Spleen (tissue), 11 donors: Measurements from ENCODE around the gene MARCHF9. TPM values are rescaled to one million over a fixed set of nuclear protein-coding genes. Genes with fewer than 3 reads are reported as not detected.

ENCODE experiments used
- DNase-seq: peaks from one replicate; pipeline ENCODE4 v3.0.0-alpha.2; 2020
- H3K27ac ChIP-seq, 8 donors: fragments of 200-600 bp; sonication (generic) in 7 of 8; 1 replicate in 4 of 8; 2 replicates in 4 of 8; pipeline versions ENCODE4 v1.5.0 to v1.8.0; 2016 to 2021; ENCODE audit warnings: inconsistent platforms in 4 of 8, mild to moderate bottlenecking in 4 of 8, moderate library complexity in 1 of 8
- H3K27me3 ChIP-seq, 7 donors: fragments of 200-600 bp; sonication (generic) in 6 of 7; replicated peaks in 1 of 7; 1 replicate in 4 of 7; 2 replicates in 3 of 7; pipeline versions ENCODE4 v1.5.0 to v1.8.0; 2016 to 2021; ENCODE audit warnings: inconsistent platforms in 3 of 7, mild to moderate bottlenecking in 1 of 7
- H3K36me3 ChIP-seq, 6 donors: fragments of 200-600 bp; sonication (generic) in 5 of 6; 1 replicate in 4 of 6; 2 replicates in 2 of 6; pipeline versions ENCODE4 v1.5.0 to v1.8.0; 2016 to 2021; ENCODE audit warnings: inconsistent platforms in 2 of 6
- H3K4me1 ChIP-seq, 6 donors: fragments of 200-600 bp; sonication (generic) in 5 of 6; 1 replicate in 3 of 6; 2 replicates in 3 of 6; pipeline versions ENCODE4 v1.5.0 to v1.8.0; 2016 to 2021; ENCODE audit warnings: inconsistent platforms in 3 of 6
- H3K4me3 ChIP-seq, 8 donors: fragments of 200-600 bp; sonication (generic) in 7 of 8; 1 replicate in 4 of 8; 2 replicates in 4 of 8; pipeline versions ENCODE4 v1.5.0 to v1.8.0; 2016 to 2021; ENCODE audit warnings: inconsistent platforms in 4 of 8, mild to moderate bottlenecking in 4 of 8, moderate library complexity in 2 of 8
- H3K9me3 ChIP-seq, 8 donors: fragments of 200-600 bp; sonication (generic) in 7 of 8; 1 replicate in 4 of 8; 2 replicates in 4 of 8; pipeline versions ENCODE4 v1.5.0 to v1.8.0; 2016 to 2021; ENCODE audit warnings: inconsistent platforms in 4 of 8
- CTCF ChIP-seq, 11 experiments: fragments of 200-600 bp in 7 of 11; fragments of 450-650 bp in 4 of 11; sonication (generic) in 4 of 11; IDR thresholded peaks in 8 of 11; conservative IDR thresholded peaks in 3 of 11; 1 replicate in 7 of 11; 2 replicates in 4 of 11; pipeline versions ENCODE4 v1.4.0 to v1.8.0; 2016 to 2021; ENCODE audit warnings: antibody characterized with exemption in 11 of 11, inconsistent platforms in 4 of 11, mild to moderate bottlenecking in 1 of 11
- POLR2A ChIP-seq, 3 donors: fragments of 450-650 bp; IDR thresholded peaks; one replicate each; pipeline ENCODE4 v1.5.1; 2017; ENCODE audit warnings: antibody characterized with exemption in 3 of 3, mild to moderate bottlenecking in 1 of 3
- POLR2AphosphoS5 ChIP-seq, 3 donors: sonication (generic); formaldehyde crosslinking; IDR thresholded peaks; one replicate each; pipeline ENCODE4 v1.5.1; 2017; ENCODE audit warnings: antibody characterized with exemption in 3 of 3
- WGBS, 5 donors: extraction: QIAGEN DNeasy Blood & Tissue Kit in 3 of 5; methylation state at CpG; one replicate each; pipeline versions ENCODE4 v1.1.5 to v1.1.7; 2013 to 2018; 5-methylcytosine and 5-hydroxymethylcytosine counted together
- intact Hi-C: fragments of 100-400 bp; cut with DNase I; formaldehyde crosslinking; loops from one replicate; pipeline ENCODE4 v1.15.0; 2023; ENCODE audit warnings: low total_unique reads
- polyA plus RNA-seq, 3 donors: library from polyadenylated mRNA; stranded (reverse); fragments of 200-250 nt; gene quantifications; one replicate each; pipeline ENCODE4 v1.2.1, GENCODE V29; 2013
- total RNA-seq, 7 donors: library from RNA; depleted of rRNA in 3 of 7; stranded (reverse); fragments of >200 nt in 3 of 7; fragmentation: NEBNext Ultra II Directional in 4 of 7; extraction: Animal tissue kit (Norgen Biotek cat#: 25700) in 4 of 7; gene quantifications; one replicate each; pipeline versions ENCODE4 v1.1.0 to v1.2.1, GENCODE V29; 2016 to 2021
- donor health status: healthy with polysubstance abuse.
- donor health status: DM: no; HTN: no; CAD: no; lungs with moderate emphysema.
- donor health status: DM: no; HTN: no; CAD: no.
- donor health status: Bipolar disorder and iron deficiency.
- donor health status: healthy.
- donor health status: DM: no; HTN: no; CAD: no.
- donor health status: DM: yes; HTN: yes; CAD: no.

Gene MARCHF9
- total and polyA plus RNA-seq, 10 donors = 17.2 to 49.0 (median 27.1) TPM

GRCh38 chr12:57756406-57757341 is 1.8 kb downstream of the MARCHF9 start:
- DNase-seq = peak; percentile 92
- H3K4me3 ChIP-seq = peak overlapping the region in 7 of 8 donors; percentile 58 to 95 (median 72)
- intact Hi-C loops = no loop called here

GRCh38 chr12:57757771-57758170 is 2.9 kb downstream of the MARCHF9 start:
- no peak for TF ChIP-seq CTCF (IDR thresholded peaks at IDR 0.05 in 8 of 11, conservative IDR thresholded peaks at IDR 0.05 in 3 of 11)
- TF ChIP-seq POLR2AphosphoS5 (IDR thresholded peaks at IDR 0.05) = no peak
- TF ChIP-seq POLR2A (IDR thresholded peaks at IDR 0.05) = no peak
- H3K4me3 ChIP-seq = no peak overlapping the region
- intact Hi-C loops = no loop called here

More at GRCh38 chr12:57756406-57757341, 1.8 kb downstream of the MARCHF9 start:
- TF ChIP-seq CTCF (IDR thresholded peaks at IDR 0.05 in 8 of 11, conservative IDR thresholded peaks at IDR 0.05 in 3 of 11) (peak in 10 of 11 experiments; percentile 51 to 86 (median 74)), POLR2A (IDR thresholded peaks at IDR 0.05) (no peak), POLR2AphosphoS5 (IDR thresholded peaks at IDR 0.05) (peak; percentile 44 to 60 (median 51))
- 30 to 38% (median 33%) methylated on average over 22 of the region's 22 CpGs for WGBS, 5 donors
- Histone ChIP-seq H3K4me1 (peaks cover 16 to 65% (median 42%) of the 10 kb centered on the region in 6 donors), H3K9me3 (no peaks in the 10 kb centered on the region), H3K27me3 (peaks cover 0 to 10% (median 0%) of the 10 kb centered on the region in 7 donors), H3K27ac (peak overlapping the region in 6 of 8 donors; percentile 78 to 95 (median 86)), H3K36me3 (peaks cover 0 to 23% (median 19%) of the 10 kb centered on the region in 6 donors)

DNA sequence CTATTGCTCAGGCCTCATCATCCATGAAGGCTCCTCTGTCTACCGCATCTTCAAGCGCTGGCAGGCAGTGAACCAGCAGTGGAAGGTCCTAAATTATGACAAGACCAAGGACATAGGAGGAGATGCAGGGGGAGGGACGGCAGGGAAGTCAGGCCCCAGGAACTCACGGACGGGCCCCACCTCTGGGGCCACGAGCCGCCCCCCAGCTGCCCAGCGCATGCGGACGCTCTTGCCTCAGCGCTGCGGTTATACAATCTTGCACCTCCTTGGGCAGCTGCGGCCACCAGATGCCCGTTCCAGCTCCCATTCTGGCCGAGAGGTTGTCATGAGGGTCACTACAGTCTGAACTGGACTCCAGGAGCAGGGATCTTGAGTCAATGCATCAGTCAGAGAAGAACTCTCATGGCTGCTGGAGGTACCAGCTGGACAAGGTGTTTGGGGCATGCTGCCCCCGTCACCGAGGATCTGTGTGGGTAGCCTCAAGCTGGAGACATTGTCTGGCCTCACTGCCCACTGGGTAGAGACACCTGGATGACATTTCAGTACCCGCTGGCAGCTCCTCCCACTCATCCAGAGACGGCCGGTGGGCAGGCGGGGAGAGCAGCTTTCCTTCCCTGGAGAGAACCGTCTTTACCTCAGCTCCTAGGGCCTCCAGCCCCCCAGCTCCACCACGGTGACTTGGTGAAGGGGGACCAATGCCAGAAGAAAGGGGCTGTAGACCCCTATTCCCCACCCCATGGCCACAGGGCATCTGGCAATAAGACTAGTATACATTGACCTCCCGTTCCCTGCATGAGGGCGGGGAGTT is 3.9 kb downstream of the MARCHF9 start:
- Histone ChIP-seq H3K4me3 (no peak overlapping the region), H3K9me3 (no peaks in the 10 kb centered on the region), H3K36me3 (peaks cover 0 to 23% (median 19%) of the 10 kb centered on the region in 6 donors), H3K27ac (no peak overlapping the region), H3K4me1 (peaks cover 11 to 47% (median 27%) of the 10 kb centered on the region in 6 donors), H3K27me3 (peaks cover 0 to 17% (median 0%) of the 10 kb centered on the region in 7 donors)
- peak in 1 of 3 donors; percentile 21 for TF ChIP-seq POLR2AphosphoS5 (IDR thresholded peaks at IDR 0.05)
- TF ChIP-seq CTCF (IDR thresholded peaks at IDR 0.05 in 8 of 11, conservative IDR thresholded peaks at IDR 0.05 in 3 of 11) = no peak
- TF ChIP-seq POLR2A (IDR thresholded peaks at IDR 0.05) = no peak
- WGBS, 5 donors = 89 to 97% (median 94%) methylated on average over 15 to 25 of the region's 25 CpGs
- no peak for DNase-seq
- intact Hi-C loops = no loop called here

More at GRCh38 chr12:57757771-57758170, 2.9 kb downstream of the MARCHF9 start:
- H3K4me1 ChIP-seq = peaks cover 14 to 57% (median 36%) of the 10 kb centered on the region in 6 donors
- 87 to 95% (median 92%) methylated on average over 4 of the region's 4 CpGs for WGBS, 5 donors
- H3K36me3 ChIP-seq = peaks cover 0 to 23% (median 19%) of the 10 kb centered on the region in 6 donors
- peaks cover 0 to 10% (median 0%) of the 10 kb centered on the region in 7 donors for H3K27me3 ChIP-seq
- DNase-seq = no peak
- H3K9me3 ChIP-seq = no peaks in the 10 kb centered on the region
- H3K27ac ChIP-seq = no peak overlapping the region
